ENCODE results near the gene KLF5.
"Not testable (repeated sequence)": the region's sequence is repeated elsewhere in the genome, so short reads cannot be mapped to it uniquely, and the experiment has no call there.

The KLF5 gene

GRCh38 chr13:73090116-73090822 is 31.5 kb downstream of the KLF5 start:
- DNase-seq: no peak

GRCh38 chr13:73090823-73091187 is 32.0 kb downstream of the KLF5 start:
- no peak for DNase-seq

- no peak for DNase-seq
These were observed 34.0 kb downstream of the KLF5 start for GRCh38 chr13:73092829-73093228.

- DNase-seq: no peak
These were observed 37.4 kb downstream of the KLF5 start for GRCh38 chr13:73096173-73096572.

- no peak for DNase-seq
These were observed 37.8 kb downstream of the KLF5 start for GRCh38 chr13:73096638-73097037.

- DNase-seq: not testable (repeated sequence)
These were observed 42.0 kb downstream of the KLF5 start for GRCh38 chr13:73100781-73101180.

- no peak for DNase-seq
These were observed 42.7 kb downstream of the KLF5 start for GRCh38 chr13:73101351-73102007.

- no peak for DNase-seq
These were observed 44.4 kb downstream of the KLF5 start for GRCh38 chr13:73103238-73103637.

GRCh38 chr13:73106513-73107178 is 47.8 kb downstream of the KLF5 start:
- no peak for DNase-seq

GRCh38 chr13:73107481-73107880 is 48.7 kb downstream of the KLF5 start:
- no peak for DNase-seq

GRCh38 chr13:73107970-73108369 is 49.2 kb downstream of the KLF5 start:
- no peak for DNase-seq

- no peak for DNase-seq
These were observed 50.6 kb downstream of the KLF5 start for GRCh38 chr13:73109288-73109899.

- DNase-seq: no peak
These were observed 51.2 kb downstream of the KLF5 start for GRCh38 chr13:73109969-73110368.

GRCh38 chr13:73110814-73111213 is 52.0 kb downstream of the KLF5 start:
- no peak for DNase-seq

- DNase-seq: no peak
These were observed 52.5 kb downstream of the KLF5 start for GRCh38 chr13:73111331-73111730.

GRCh38 chr13:73119612-73120011 is 60.8 kb downstream of the KLF5 start:
- DNase-seq: no peak

All from stimulated activated CD4-positive, alpha-beta T cell treated with anti-CD3 and anti-CD28 coated beads, Interleukin-12 subunit alpha, Interleukin-12 subunit beta, amount 100 ng/mL, for 4 hours (primary cell).